H1 (cell line): ENCODE results near the gene CYP51A1. TPM values are rescaled to one million over a fixed set of nuclear protein-coding genes. Genes with fewer than 3 reads are reported as not detected.

Experiments
- CTCF ChIA-PET: fragments of 300-600 bp; sonication (Branson Sonifier 250); formaldehyde crosslinking; loops from one replicate; lab custom pipeline; 2021; ENCODE audit not compliant: partially characterized antibody; lab: Charles Lee
- POLR2A ChIA-PET: fragments of 300-600 bp; sonication (Branson Sonifier 250); formaldehyde crosslinking; loops from one replicate; lab custom pipeline; 2021; ENCODE audit warnings: inconsistent platforms; ENCODE audit not compliant: partially characterized antibody; lab: Charles Lee
- DNase-seq, 2 experiments: peaks; one replicate each; pipeline versions ENCODE4 v3.0.0 to v3.0.0-alpha.2; 2010 to 2022; ENCODE audit warnings: low spot score in 2 of 2, low read depth in 1 of 2, mixed read lengths in 1 of 2
- FAIRE-seq: peaks from 2 replicates; lab custom pipeline; 2011; peaks lifted over from hg19 to GRCh38; lab: Jason Lieb, UNC
- H2AFZ ChIP-seq: 2 replicates; pipeline ENCODE4 v1.8.1; 2012; ENCODE audit warnings: low read length, inconsistent platforms
- H2AK5ac ChIP-seq: 2 replicates; pipeline ENCODE4 v1.6.1; 2013; ENCODE audit warnings: low read depth, low read length
- H2BK120ac ChIP-seq: replicated peaks from 2 replicates; pipeline ENCODE3; 2013; ENCODE audit warnings: low read depth, low read length, inconsistent platforms
- H2BK12ac ChIP-seq: 2 replicates; pipeline ENCODE4 v1.6.1; 2013; ENCODE audit warnings: low read depth, low read length
- H2BK15ac ChIP-seq: 2 replicates; pipeline ENCODE4 v1.6.1; 2013; ENCODE audit warnings: low read length
- H2BK20ac ChIP-seq: 2 replicates; pipeline ENCODE4 v1.6.1; 2013; ENCODE audit warnings: low read length
- H2BK5ac ChIP-seq: 2 replicates; pipeline ENCODE4 v1.6.1; 2013; ENCODE audit warnings: low read depth, low read length
- H3K14ac ChIP-seq: 2 replicates; pipeline ENCODE4 v1.6.1; 2013; ENCODE audit warnings: inconsistent platforms; ENCODE audit not compliant: insufficient read length
- H3K18ac ChIP-seq: 2 replicates; pipeline ENCODE4 v1.6.1; 2013; ENCODE audit warnings: low read length; ENCODE audit errors: extremely low read depth
- H3K23ac ChIP-seq: 2 replicates; pipeline ENCODE4 v1.6.1; 2013; ENCODE audit warnings: inconsistent platforms; ENCODE audit not compliant: insufficient read length
- H3K23me2 ChIP-seq: 2 replicates; pipeline ENCODE4 v1.6.1; 2013; ENCODE audit warnings: low read depth, low read length
- H3K27ac ChIP-seq: 2 replicates; pipeline ENCODE4 v1.6.1; 2011; ENCODE audit warnings: low read depth, low read length, inconsistent platforms
- H3K27me3 ChIP-seq, 4 experiments: replicated peaks in 1 of 4; 1 replicate in 1 of 4; 2 replicates in 3 of 4; pipeline versions ENCODE4 v1.6.1 to v1.8.1; 2011 to 2013; ENCODE audit warnings: low read length in 3 of 4, mild to moderate bottlenecking in 3 of 4, inconsistent platforms in 2 of 4, mixed read lengths in 2 of 4, moderate library complexity in 1 of 4; ENCODE audit not compliant: control insufficient read depth in 3 of 4, insufficient read depth in 3 of 4; ENCODE audit errors: extremely low read depth in 1 of 4
- H3K36me3 ChIP-seq, 4 experiments: 2 replicates each; pipeline versions ENCODE4 v1.6.1 to v1.8.1; 2011 to 2013; ENCODE audit warnings: mild to moderate bottlenecking in 4 of 4, low read length in 3 of 4, moderate library complexity in 2 of 4, control low read depth in 1 of 4, inconsistent platforms in 1 of 4; ENCODE audit not compliant: insufficient read depth in 4 of 4, control insufficient read depth in 2 of 4
- H3K4ac ChIP-seq: replicated peaks from 2 replicates; pipeline ENCODE3; 2013; ENCODE audit warnings: low read length, low read depth, mixed read lengths, inconsistent platforms; ENCODE audit not compliant: insufficient read length
- H3K4me1 ChIP-seq, 4 experiments: replicated peaks in 1 of 4; 1 replicate in 1 of 4; 2 replicates in 3 of 4; pipeline versions ENCODE4 v1.6.1 to v1.8.1; 2011 to 2013; ENCODE audit warnings: low read length in 3 of 4, inconsistent platforms in 2 of 4, mixed read lengths in 1 of 4; ENCODE audit not compliant: insufficient read depth in 4 of 4, control insufficient read depth in 3 of 4
- H3K4me2 ChIP-seq, 2 experiments: 2 replicates each; pipeline versions ENCODE4 v1.6.1 to v1.8.1; 2011 to 2013; ENCODE audit warnings: low read depth in 2 of 2, low read length in 2 of 2, control low read depth in 1 of 2, inconsistent platforms in 1 of 2, mild to moderate bottlenecking in 1 of 2; ENCODE audit not compliant: insufficient read depth in 1 of 2
- H3K4me3 ChIP-seq, 4 experiments: fragments of 200-600, 300-600 bp in 1 of 4; sonication (generic), shearing (Covaris generic), sonication (Bioruptor Twin) in 1 of 4; 2 replicates each; pipeline versions ENCODE4 v1.5.1 to v1.8.1; 2011 to 2016; ENCODE audit warnings: low read length in 4 of 4, low read depth in 3 of 4, control low read depth in 2 of 4, inconsistent platforms in 2 of 4, mild to moderate bottlenecking in 2 of 4, mixed read lengths in 1 of 4, moderate library complexity in 1 of 4; ENCODE audit not compliant: insufficient read depth in 2 of 4; ENCODE audit errors: extremely low read depth in 1 of 4
- H3K56ac ChIP-seq: replicated peaks from 2 replicates; pipeline ENCODE3; 2013; ENCODE audit warnings: low read depth, mild to moderate bottlenecking, mixed read lengths, low read length, inconsistent platforms; ENCODE audit not compliant: insufficient read length
- H3K79me1 ChIP-seq: 2 replicates; pipeline ENCODE4 v1.6.1; 2013; ENCODE audit warnings: low read depth, low read length, control low read depth
- H3K79me2 ChIP-seq, 2 experiments: 2 replicates each; pipeline versions ENCODE4 v1.6.1 to v1.8.1; 2012 to 2013; ENCODE audit warnings: low read length in 2 of 2, mild to moderate bottlenecking in 2 of 2, inconsistent platforms in 1 of 2; ENCODE audit not compliant: insufficient read depth in 2 of 2, control insufficient read depth in 1 of 2
- H3K9ac ChIP-seq, 4 experiments: replicated peaks in 1 of 4; 1 replicate in 1 of 4; 2 replicates in 3 of 4; pipeline versions ENCODE4 v1.6.1 to v1.8.1; 2011 to 2013; ENCODE audit warnings: low read depth in 3 of 4, low read length in 3 of 4, control low read depth in 2 of 4, mild to moderate bottlenecking in 2 of 4, moderate library complexity in 2 of 4, inconsistent platforms in 1 of 4; ENCODE audit errors: extremely low read depth in 1 of 4
- H3K9me3 ChIP-seq, 2 experiments: 2 replicates each; pipeline versions ENCODE4 v1.6.1 to v1.8.1; 2012 to 2013; ENCODE audit warnings: mild to moderate bottlenecking in 2 of 2, moderate library complexity in 2 of 2, control low read depth in 1 of 2, inconsistent platforms in 1 of 2, low read depth in 1 of 2, low read length in 1 of 2, mixed read lengths in 1 of 2; ENCODE audit not compliant: insufficient read depth in 2 of 2
- H4K20me1 ChIP-seq, 2 experiments: replicated peaks in 1 of 2; 2 replicates each; pipeline versions ENCODE3 to v1.8.1; 2011 to 2013; ENCODE audit warnings: inconsistent platforms in 2 of 2, low read length in 2 of 2, mild to moderate bottlenecking in 1 of 2; ENCODE audit not compliant: insufficient read depth in 2 of 2, control insufficient read depth in 1 of 2
- H4K5ac ChIP-seq: 2 replicates; pipeline ENCODE4 v1.6.1; 2013; ENCODE audit warnings: low read length, low read depth, mixed read lengths, inconsistent platforms; ENCODE audit not compliant: insufficient read length
- H4K8ac ChIP-seq: 2 replicates; pipeline ENCODE4 v1.8.0; 2013; ENCODE audit warnings: mild to moderate bottlenecking, moderate library complexity, low read length, inconsistent platforms; ENCODE audit not compliant: insufficient read depth; ENCODE audit errors: extremely low read depth
- H4K91ac ChIP-seq: replicated peaks from 2 replicates; pipeline ENCODE3; 2013; ENCODE audit warnings: low read length, mixed read lengths, inconsistent platforms; ENCODE audit not compliant: insufficient read length
- CHD1 ChIP-seq: IDR thresholded peaks from 2 replicates; pipeline ENCODE4 v1.6.1; 2012; ENCODE audit warnings: low read depth, low read length, improper control_type of control experiment
- FOSL1 ChIP-seq: IDR thresholded peaks from 2 replicates; pipeline ENCODE4 v1.6.1; 2011; ENCODE audit warnings: mild to moderate bottlenecking, low read depth, low read length, moderate library complexity; ENCODE audit not compliant: insufficient read depth
- NANOG ChIP-seq: IDR thresholded peaks from 2 replicates; pipeline ENCODE4 v1.6.1; 2011; ENCODE audit warnings: low read length, low read depth, mild to moderate bottlenecking, inconsistent platforms; ENCODE audit not compliant: insufficient read depth, poor library complexity, severe bottlenecking
- ZNF274 ChIP-seq: IDR thresholded peaks from 2 replicates; pipeline ENCODE4 v1.7.0; 2012; ENCODE audit warnings: low read length, borderline replicate concordance; ENCODE audit errors: extremely low read depth
- WGBS, 2 experiments: shearing (Covaris generic) in 1 of 2; methylation state at CpG; one replicate each; pipeline versions ENCODE4 v1.1.6 to v1.1.7; 2013 to 2015; ENCODE audit warnings: low lambda C conversion rate in 2 of 2, mixed read lengths in 2 of 2, inconsistent platforms in 1 of 2, low coverage in 1 of 2, missing lambda C conversion rate in 1 of 2; ENCODE audit not compliant: insufficient replicate concordance in 2 of 2, insufficient coverage in 1 of 2, insufficient read length in 1 of 2; ENCODE audit errors: extremely low coverage in 1 of 2, missing lambda C conversion rate in 1 of 2; 5-methylcytosine and 5-hydroxymethylcytosine counted together
- polyA plus RNA-seq, 7 experiments: library from polyadenylated mRNA; depleted of rRNA in 3 of 7; stranded (reverse) in 5 of 7; unstranded in 2 of 7; fragments of >200 nt in 5 of 7; fragments of 200-250 nt in 2 of 7; gene quantifications; 1 replicate in 5 of 7; 2 replicates in 1 of 7; 4 replicates in 1 of 7; pipeline versions ENCODE4 v1.2.1 to v1.2.3, GENCODE V29; 2011 to 2013; ENCODE audit warnings: missing spikeins in 2 of 7, mixed read lengths in 2 of 7
- total RNA-seq: library from RNA; stranded (reverse); fragmentation: NEBNext Ultra II Directional; extraction: Animal tissue kit (Norgen Biotek cat#: 25700); gene quantifications from 2 replicates; pipeline ENCODE4 v1.2.1, GENCODE V29; 2021

Gene CYP51A1
- total and polyA plus RNA-seq, 2 of the 8 experiments (the other 6 are each of a cell fraction or from before 2014, with no cell fraction given), result 9.8 to 111 TPM

GRCh38 chr7:92064438-92065029 lies 69.7 kb downstream of the CYP51A1 start:
- H3K36me3 ChIP-seq, result no peaks in the 10 kb centered on the region; a peak in 2 of 8 replicates
- no peaks in the 10 kb centered on the region for H3K23me2 ChIP-seq
- WGBS, 2 experiments, result 91% methylated on average over 2 of the region's 2 CpGs; no CpG with 5 or more reads in 1 of the 2 experiments
- no peak overlapping the region for H3K14ac ChIP-seq
- H4K20me1 ChIP-seq, result no peaks in the 10 kb centered on the region
- H3K79me1 ChIP-seq, result no peaks in the 10 kb centered on the region
- no peak overlapping the region for H2BK120ac ChIP-seq
- H4K91ac ChIP-seq, result no peak overlapping the region
- H2BK20ac ChIP-seq, result no peak overlapping the region
- no peak overlapping the region for H2BK12ac ChIP-seq
- H3K4ac ChIP-seq, result no peak overlapping the region
- no peak overlapping the region for H3K4me3 ChIP-seq
- H3K23ac ChIP-seq, result no peak overlapping the region
- no peak for TF ChIP-seq NANOG
- no peak for TF ChIP-seq CHD1
- no peak for TF ChIP-seq ZNF274
- no peak for TF ChIP-seq FOSL1
- H2BK5ac ChIP-seq, result no peak overlapping the region
- H3K79me2 ChIP-seq, result no peaks in the 10 kb centered on the region
- H3K4me1 ChIP-seq, result no peaks in the 10 kb centered on the region
- CTCF ChIA-PET, result no interaction called here
- no peak overlapping the region for H2AFZ ChIP-seq
- no peak overlapping the region for H3K18ac ChIP-seq
- H3K9me3 ChIP-seq, result no peaks in the 10 kb centered on the region
- H3K56ac ChIP-seq, result no peak overlapping the region
- H3K27me3 ChIP-seq, result no peaks in the 10 kb centered on the region
- FAIRE-seq, result no peak
- H3K27ac ChIP-seq, result no peak overlapping the region
- H3K9ac ChIP-seq, result no peak overlapping the region
- DNase-seq, result no peak
- H2AK5ac ChIP-seq, result no peak overlapping the region
- no peak overlapping the region for H4K5ac ChIP-seq
- no peak overlapping the region for H4K8ac ChIP-seq
- H3K4me2 ChIP-seq, result no peak overlapping the region
- no peak overlapping the region for H2BK15ac ChIP-seq
- POLR2A ChIA-PET, result no interaction called here
